Femur (tissue), 1 donor: Measurements from ENCODE around the gene CCL25.

Source experiments
- DNase-seq: peaks from one replicate; pipeline ENCODE4 v3.0.0-alpha.2; 2017

CCL25 gene

GRCh38 chr19:8046569-8047165 lies 5.9 kb upstream of the CCL25 start:
- no peak for DNase-seq

- DNase-seq: peak; percentile 92
Measured at GRCh38 chr19:8050274-8051096, 2.1 kb upstream of the CCL25 start.

- no peak for DNase-seq
Measured at GRCh38 chr19:8054169-8054568, 1.6 kb downstream of the CCL25 start.

- DNase-seq: no peak
Measured at GRCh38 chr19:8056533-8056932, 4.0 kb downstream of the CCL25 start.

- DNase-seq: no peak
Measured at GRCh38 chr19:8057545-8058270, 5.1 kb downstream of the CCL25 start.

GRCh38 chr19:8064911-8065874 lies 12.6 kb downstream of the CCL25 start:
- no peak for DNase-seq

GRCh38 chr19:8065875-8066261 lies 13.3 kb downstream of the CCL25 start:
- no peak for DNase-seq

GRCh38 chr19:8069096-8069973 lies 16.8 kb downstream of the CCL25 start:
- DNase-seq: no peak

- no peak for DNase-seq
Measured at GRCh38 chr19:8071912-8072311, 19.4 kb downstream of the CCL25 start.

- no peak for DNase-seq
Measured at GRCh38 chr19:8074501-8074900, 21.9 kb downstream of the CCL25 start.

- no peak for DNase-seq
Measured at GRCh38 chr19:8075158-8076074, 22.9 kb downstream of the CCL25 start.

- DNase-seq: no peak
Measured at GRCh38 chr19:8079988-8080387, 27.4 kb downstream of the CCL25 start.

- no peak for DNase-seq
Measured at GRCh38 chr19:8080832-8081231, 28.3 kb downstream of the CCL25 start.

GRCh38 chr19:8081569-8082550 lies 29.3 kb downstream of the CCL25 start:
- no peak for DNase-seq

- DNase-seq: no peak
Measured at GRCh38 chr19:8083141-8083540, 30.6 kb downstream of the CCL25 start.

- no peak for DNase-seq
Measured at GRCh38 chr19:8084152-8084551, 31.6 kb downstream of the CCL25 start.

- no peak for DNase-seq
Measured at GRCh38 chr19:8085598-8086408, 33.2 kb downstream of the CCL25 start.

GRCh38 chr19:8086849-8087248 lies 34.3 kb downstream of the CCL25 start:
- no peak for DNase-seq
